ENCODE measurements around the gene DSTYK. TPM values are rescaled to one million over a fixed set of nuclear protein-coding genes. Genes with fewer than 3 reads are reported as not detected.

DSTYK gene
- 4.4 and 5.0 TPM in 2 replicates for total RNA-seq (2014; rRNA removed; shearing (Covaris generic))

GRCh38 chr1:205211169-205211838 lies at the start of gene DSTYK:
Gene DSTYK, minus strand, starts transcription at chr1:205211702. Its CDS starts 167 bp downstream, at chr1:205211535.
- DNase-seq (ENCODE audit: low read depth): peak; percentile 94

- no peak for DNase-seq (ENCODE audit: low read depth)
Observed at GRCh38 chr1:205259998-205260397, 48.5 kb upstream of the DSTYK start.

- DNase-seq (ENCODE audit: low read depth): peak; percentile 41
Observed at GRCh38 chr1:205259324-205259832, 47.9 kb upstream of the DSTYK start.

- peak; percentile 75 for DNase-seq (ENCODE audit: low read depth)
Observed at GRCh38 chr1:205258719-205259118, 47.2 kb upstream of the DSTYK start.

- peak; percentile 24 for DNase-seq (ENCODE audit: low read depth)
Observed at GRCh38 chr1:205258261-205258691, 46.8 kb upstream of the DSTYK start.

- no peak for DNase-seq (ENCODE audit: low read depth)
Observed at GRCh38 chr1:205257735-205258134, 46.2 kb upstream of the DSTYK start.

GRCh38 chr1:205256951-205257625 lies 45.6 kb upstream of the DSTYK start:
- DNase-seq (ENCODE audit: low read depth): no peak

- peak; percentile 75 for DNase-seq (ENCODE audit: low read depth)
Observed at GRCh38 chr1:205255941-205256780, 44.7 kb upstream of the DSTYK start.

GRCh38 chr1:205251576-205251975 lies 40.1 kb upstream of the DSTYK start:
- no peak for DNase-seq (ENCODE audit: low read depth)

GRCh38 chr1:205250699-205251098 lies 39.2 kb upstream of the DSTYK start:
- no peak for DNase-seq (ENCODE audit: low read depth)

- DNase-seq (ENCODE audit: low read depth): no peak
Observed at GRCh38 chr1:205249651-205250050, 38.1 kb upstream of the DSTYK start.

GRCh38 chr1:205248793-205249601 lies 37.5 kb upstream of the DSTYK start:
- no peak for DNase-seq (ENCODE audit: low read depth)

GRCh38 chr1:205247130-205247921 lies 35.8 kb upstream of the DSTYK start:
- peak; percentile 51 for DNase-seq (ENCODE audit: low read depth)

GRCh38 chr1:205246351-205247119 lies 35.0 kb upstream of the DSTYK start:
- DNase-seq (ENCODE audit: low read depth): no peak

- DNase-seq (ENCODE audit: low read depth): no peak
Observed at GRCh38 chr1:205245096-205245495, 33.6 kb upstream of the DSTYK start.

- no peak for DNase-seq (ENCODE audit: low read depth)
Observed at GRCh38 chr1:205244384-205244783, 32.9 kb upstream of the DSTYK start.

GRCh38 chr1:205243350-205244191 lies 32.1 kb upstream of the DSTYK start:
- DNase-seq (ENCODE audit: low read depth): no peak

GRCh38 chr1:205241366-205242030 lies 30.0 kb upstream of the DSTYK start:
- no peak for DNase-seq (ENCODE audit: low read depth)

Measured in RPMI7951 (cell line).